ENCODE results near the gene RAB33B. TPM values are rescaled to one million over a fixed set of nuclear protein-coding genes. Genes with fewer than 3 reads are reported as not detected.

The RAB33B gene
- total and polyA plus RNA-seq, 8 donors, result 2.4 to 7.5 (median 4.7) TPM

- Histone ChIP-seq H3K36me3 (no peaks in the 10 kb centered on the region), H3K27me3 (no peaks in the 10 kb centered on the region), H3K4me1 (no peaks in the 10 kb centered on the region), H3K4me3 (no peak overlapping the region), H3K27ac (no peak overlapping the region), H3K9me3 (no peaks in the 10 kb centered on the region)
- no peak for DNase-seq
- intact Hi-C loops (cut with DNase I), result no loop called here
- TF ChIP-seq CTCF (IDR thresholded peaks at IDR 0.05), result no peak
- no peak for ATAC-seq
- FAIRE-seq, result no peak
Measured at GRCh38 chr4:139503622-139504166, 49.8 kb downstream of the RAB33B start.

DNA sequence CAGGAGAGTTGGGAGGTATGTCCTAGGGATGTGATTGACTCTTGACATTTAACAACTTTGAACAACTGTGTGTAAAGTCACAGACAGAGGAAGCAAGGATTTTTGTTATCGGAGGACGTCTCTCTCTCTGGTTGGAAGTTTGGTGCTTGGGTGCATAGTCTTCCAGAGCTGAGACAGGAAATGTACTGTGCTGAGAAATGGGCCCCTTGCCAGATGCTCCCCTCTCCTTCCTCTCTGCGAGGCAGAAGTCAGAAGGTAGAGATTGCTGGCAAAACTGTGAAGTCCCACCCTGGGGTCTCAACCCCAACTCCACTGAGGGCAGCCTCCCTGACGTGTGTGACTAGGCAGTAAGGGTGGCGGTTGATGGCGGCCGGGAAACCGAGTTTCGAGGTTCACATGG, 52.9 kb downstream of the RAB33B start:
- no peak overlapping the region for H3K4me3 ChIP-seq
- H3K27ac ChIP-seq, result no peak overlapping the region
- WGBS, 2 donors, result 92 to 93% methylated on average over 9 of the region's 9 CpGs
- intact Hi-C loops (cut with DNase I), result no loop called here
- no peak for FAIRE-seq
- H3K36me3 ChIP-seq, result peaks cover 0 to 8% (median 0%) of the 10 kb centered on the region in 3 donors
- TF ChIP-seq CTCF (IDR thresholded peaks at IDR 0.05), result no peak
- ATAC-seq, result no peak
- H3K27me3 ChIP-seq, result no peaks in the 10 kb centered on the region
- H3K9me3 ChIP-seq, result no peaks in the 10 kb centered on the region
- no peak for DNase-seq
- no peaks in the 10 kb centered on the region for H3K4me1 ChIP-seq

DNA sequence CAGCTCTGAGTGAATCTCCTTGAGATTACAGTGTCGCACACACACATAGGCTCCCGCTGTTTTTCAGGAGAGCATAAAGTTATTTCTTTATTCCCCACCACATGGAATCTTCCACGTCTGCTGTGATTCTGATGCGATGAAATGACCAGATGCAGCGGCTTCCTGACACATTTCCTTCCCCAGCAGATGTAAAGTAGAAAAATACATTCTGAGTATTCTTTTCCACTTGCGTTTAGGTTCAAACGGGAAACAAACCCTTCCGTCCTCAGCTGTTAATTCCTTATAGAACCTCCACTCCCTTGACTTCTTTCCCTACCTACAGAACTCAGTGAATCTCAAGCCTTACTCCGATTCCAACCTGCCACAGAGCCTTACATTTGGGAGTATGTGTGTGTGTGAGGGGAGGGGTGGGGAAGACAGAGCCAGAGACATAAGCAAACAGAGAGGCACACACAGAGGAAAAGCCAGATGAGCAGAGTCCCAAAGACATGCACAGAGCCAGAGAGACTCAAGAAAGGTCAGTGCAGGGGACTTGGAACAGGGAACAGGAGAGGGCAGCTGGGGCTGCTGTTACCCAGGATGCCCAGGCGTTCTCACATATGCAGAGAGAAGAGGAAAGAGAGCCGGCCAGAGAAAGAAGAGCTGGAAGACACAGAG, 54.8 kb downstream of the RAB33B start:
- no peaks in the 10 kb centered on the region for H3K27me3 ChIP-seq
- DNase-seq, result no peak
- 94% methylated on average over 11 of the region's 11 CpGs for WGBS, 2 donors
- intact Hi-C loops (cut with DNase I), result no loop called here
- no peak overlapping the region for H3K4me3 ChIP-seq
- H3K9me3 ChIP-seq, result no peaks in the 10 kb centered on the region
- H3K27ac ChIP-seq, result no peak overlapping the region
- ATAC-seq, result no peak
- H3K36me3 ChIP-seq, result peaks cover 0 to 14% (median 0%) of the 10 kb centered on the region in 3 donors
- H3K4me1 ChIP-seq, result no peaks in the 10 kb centered on the region
- no peak for TF ChIP-seq CTCF (IDR thresholded peaks at IDR 0.05)
- FAIRE-seq, result no peak

GRCh38 chr4:139509727-139510410, 55.9 kb downstream of the RAB33B start:
- DNase-seq (peak in 1 of 6 donors; percentile 33), FAIRE-seq (no peak), ATAC-seq (peak in 3 of 4 donors; percentile 78 to 90 (median 83))
- Histone ChIP-seq H3K4me3 (no peak overlapping the region), H3K27me3 (no peaks in the 10 kb centered on the region), H3K9me3 (no peaks in the 10 kb centered on the region), H3K36me3 (peaks cover 0 to 14% (median 0%) of the 10 kb centered on the region in 3 donors), H3K4me1 (no peaks in the 10 kb centered on the region), H3K27ac (no peak overlapping the region)
- peak in 2 of 4 donors; percentile 15 to 22 for TF ChIP-seq CTCF (IDR thresholded peaks at IDR 0.05)
- WGBS, 2 donors, result 76 to 77% methylated on average over 6 of the region's 6 CpGs
- intact Hi-C loops (cut with DNase I), result no loop called here

GRCh38 chr4:139511320-139511719, 57.4 kb downstream of the RAB33B start:
- Histone ChIP-seq H3K36me3 (peaks cover 0 to 15% (median 0%) of the 10 kb centered on the region in 3 donors), H3K4me1 (no peaks in the 10 kb centered on the region), H3K27me3 (no peaks in the 10 kb centered on the region), H3K27ac (no peak overlapping the region), H3K9me3 (no peaks in the 10 kb centered on the region), H3K4me3 (no peak overlapping the region)
- ATAC-seq (no peak), FAIRE-seq (no peak), DNase-seq (no peak)
- intact Hi-C loops (cut with DNase I), result no loop called here
- TF ChIP-seq CTCF (IDR thresholded peaks at IDR 0.05), result no peak
- WGBS, 2 donors, result 81 to 86% methylated on average over 10 of the region's 10 CpGs

Measured in pancreas (tissue), 10 donors.